KOPT-K1 (cell line): ENCODE data around the gene RAB5B.
"Not testable (repeated sequence)": the region's sequence is repeated elsewhere in the genome, so short reads cannot be mapped to it uniquely, and the experiment has no call there.

Experiments used
- H3K27ac ChIP-seq: fragments of 200-600 bp; sonication (generic); 2 replicates; pipeline ENCODE4 v1.5.1; 2016; ENCODE audit warnings: antibody characterized with exemption, mild to moderate bottlenecking, low read depth, low read length; ENCODE audit not compliant: poor library complexity, severe bottlenecking
- H3K36me3 ChIP-seq: fragments of 200-600 bp; sonication (generic); 2 replicates; pipeline ENCODE4 v1.5.1; 2017; ENCODE audit warnings: antibody characterized with exemption, mild to moderate bottlenecking, low read length, moderate library complexity; ENCODE audit not compliant: insufficient read depth
- H3K9me3 ChIP-seq: fragments of 200-600 bp; sonication (generic); 2 replicates; pipeline ENCODE4 v1.5.1; 2017; ENCODE audit warnings: antibody characterized with exemption, low read length, mild to moderate bottlenecking; ENCODE audit not compliant: insufficient read depth, poor library complexity, severe bottlenecking

RAB5B gene

DNA sequence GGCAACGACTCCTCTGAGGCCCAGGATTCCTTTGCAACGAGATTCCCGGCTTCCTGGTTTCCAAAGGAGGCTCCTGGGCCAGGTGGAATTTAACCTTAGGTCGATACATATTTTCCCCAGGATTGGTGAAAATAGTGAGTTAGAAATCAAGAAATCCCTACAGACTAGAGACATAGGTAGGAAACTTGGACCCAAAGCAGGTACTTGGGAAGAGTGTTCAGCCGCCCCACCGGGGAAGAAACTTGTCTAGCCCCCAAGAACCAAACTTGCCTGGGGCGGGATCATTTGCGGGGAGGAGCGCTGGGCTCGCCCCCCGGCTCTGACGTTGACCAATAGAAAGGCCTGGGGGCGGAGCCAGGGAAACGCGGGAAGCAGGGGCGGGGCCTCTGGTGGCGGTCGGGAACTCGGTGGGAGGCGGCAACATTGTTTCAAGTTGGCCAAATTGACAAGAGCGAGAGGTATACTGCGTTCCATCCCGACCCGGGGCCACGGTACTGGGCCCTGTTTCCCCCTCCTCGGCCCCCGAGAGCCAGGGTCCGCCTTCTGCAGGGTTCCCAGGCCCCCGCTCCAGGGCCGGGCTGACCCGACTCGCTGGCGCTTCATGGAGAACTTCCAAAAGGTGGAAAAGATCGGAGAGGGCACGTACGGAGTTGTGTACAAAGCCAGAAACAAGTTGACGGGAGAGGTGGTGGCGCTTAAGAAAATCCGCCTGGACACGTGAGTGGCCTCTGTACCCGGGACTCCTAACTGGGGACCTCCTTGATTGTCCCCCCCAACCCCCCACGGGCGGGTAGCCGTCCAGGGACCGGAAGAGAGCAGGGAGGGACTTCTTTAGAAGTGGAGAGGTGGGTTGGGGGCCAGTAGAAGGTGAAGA, 7.2 kb upstream of the RAB5B start, which contains the start of gene CDK2:
Gene CDK2, plus strand, starts transcription at position 423 of the 874 bp plus-strand sequence. Its CDS starts 179 bp downstream, at position 602.
- Histone ChIP-seq H3K9me3 (no peaks in the 10 kb centered on the region), H3K36me3 (peaks cover 40% of the 10 kb centered on the region), H3K27ac (peak within 1 kb of the TSS; percentile 85)

DNA sequence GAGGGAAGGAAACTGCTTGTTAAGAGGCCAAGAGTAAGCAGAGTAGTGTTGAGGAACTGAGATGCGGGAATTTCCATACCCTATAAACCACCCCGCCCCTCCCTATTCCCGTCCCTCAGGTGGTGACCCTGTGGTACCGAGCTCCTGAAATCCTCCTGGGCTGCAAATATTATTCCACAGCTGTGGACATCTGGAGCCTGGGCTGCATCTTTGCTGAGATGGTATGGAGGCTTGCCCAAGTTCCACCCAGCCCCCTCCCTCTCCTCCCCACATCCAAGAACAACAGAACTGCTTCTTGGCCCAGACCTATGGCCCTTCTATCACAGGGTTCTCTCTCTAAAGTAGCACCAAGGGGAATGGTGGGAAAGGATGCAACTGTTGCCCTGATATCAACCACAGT, 4.5 kb upstream of the RAB5B start:
- Histone ChIP-seq H3K36me3 (peaks cover 47% of the 10 kb centered on the region), H3K9me3 (no peaks in the 10 kb centered on the region), H3K27ac (no peak overlapping the region)

DNA sequence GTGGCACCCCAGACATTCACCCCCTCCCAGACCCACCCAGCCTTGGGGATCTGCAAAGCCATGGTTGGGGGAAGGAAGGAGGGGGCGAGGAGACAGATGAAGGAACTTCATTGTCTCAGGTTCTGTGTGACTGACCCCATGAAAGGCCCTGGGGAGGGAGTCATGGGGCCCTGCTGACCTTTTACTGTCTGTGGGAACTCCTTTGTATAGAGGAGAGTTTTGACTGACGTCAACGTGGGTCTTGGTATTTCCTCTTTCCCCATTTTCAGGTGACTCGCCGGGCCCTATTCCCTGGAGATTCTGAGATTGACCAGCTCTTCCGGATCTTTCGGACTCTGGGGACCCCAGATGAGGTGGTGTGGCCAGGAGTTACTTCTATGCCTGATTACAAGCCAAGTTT, 3.1 kb upstream of the RAB5B start:
- Histone ChIP-seq H3K36me3 (peaks cover 47% of the 10 kb centered on the region), H3K27ac (no peak overlapping the region)

DNA sequence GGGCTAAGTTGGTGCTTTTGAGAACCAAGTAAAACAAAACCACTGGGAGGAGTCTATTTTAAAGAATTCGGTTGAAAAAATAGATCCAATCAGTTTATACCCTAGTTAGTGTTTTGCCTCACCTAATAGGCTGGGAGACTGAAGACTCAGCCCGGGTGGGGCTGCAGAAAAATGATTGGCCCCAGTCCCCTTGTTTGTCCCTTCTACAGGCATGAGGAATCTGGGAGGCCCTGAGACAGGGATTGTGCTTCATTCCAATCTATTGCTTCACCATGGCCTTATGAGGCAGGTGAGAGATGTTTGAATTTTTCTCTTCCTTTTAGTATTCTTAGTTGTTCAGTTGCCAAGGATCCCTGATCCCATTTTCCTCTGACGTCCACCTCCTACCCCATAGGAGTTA, 1.8 kb upstream of the RAB5B start:
- Histone ChIP-seq H3K9me3 (no peaks in the 10 kb centered on the region), H3K27ac (peak overlapping the region; percentile 10), H3K36me3 (peaks cover 57% of the 10 kb centered on the region)

More for the DNA sequence above, 3.1 kb upstream of the RAB5B start:
- H3K9me3 ChIP-seq: no peaks in the 10 kb centered on the region

DNA sequence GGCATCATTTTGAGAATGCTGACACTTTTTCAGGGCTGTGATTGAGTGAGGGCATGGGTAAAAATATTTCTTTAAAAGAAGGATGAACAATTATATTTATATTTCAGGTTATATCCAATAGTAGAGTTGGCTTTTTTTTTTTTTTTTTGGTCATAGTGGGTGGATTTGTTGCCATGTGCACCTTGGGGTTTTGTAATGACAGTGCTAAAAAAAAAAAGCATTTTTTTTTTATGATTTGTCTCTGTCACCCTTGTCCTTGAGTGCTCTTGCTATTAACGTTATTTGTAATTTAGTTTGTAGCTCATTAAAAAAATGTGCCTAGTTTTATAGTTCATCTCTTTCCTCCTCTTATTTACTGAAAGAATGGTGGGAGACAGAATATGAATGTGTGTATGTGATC, 1.4 kb upstream of the RAB5B start:
- peaks cover 58% of the 10 kb centered on the region for H3K36me3 ChIP-seq
- H3K9me3 ChIP-seq: no peaks in the 10 kb centered on the region
- peak overlapping the region; percentile 69 for H3K27ac ChIP-seq

DNA sequence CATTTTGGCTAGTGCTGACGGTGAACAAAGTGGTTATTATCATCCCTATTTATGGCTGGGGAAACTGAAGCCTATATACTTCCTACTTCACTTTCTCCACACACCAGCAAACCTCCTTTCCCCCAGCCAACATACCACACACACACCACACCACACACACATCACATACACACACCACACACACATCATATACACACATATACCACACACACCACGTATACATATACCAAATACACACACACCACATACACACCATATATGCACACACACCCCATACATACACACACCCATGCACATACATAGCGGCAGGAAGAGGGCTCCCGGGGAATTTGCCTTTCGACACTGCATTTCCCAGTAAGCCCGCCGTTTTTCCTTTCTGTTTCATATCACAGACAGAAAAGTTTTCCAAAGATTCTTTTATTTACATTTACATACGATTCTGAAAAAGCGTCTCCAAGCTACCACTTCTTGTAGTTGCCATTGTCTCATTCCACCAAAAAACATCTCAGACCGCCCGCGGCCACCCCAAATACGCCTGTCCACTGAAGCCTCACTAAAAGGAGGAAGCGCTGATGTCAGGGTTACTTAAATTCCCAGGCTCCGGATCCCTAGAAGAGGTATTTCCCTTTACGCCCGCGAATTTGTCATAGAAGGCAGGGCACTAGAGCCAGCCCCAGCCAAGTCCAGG, 823 bp upstream of the RAB5B start:
- Histone ChIP-seq H3K36me3 (peaks cover 53% of the 10 kb centered on the region), H3K9me3 (no peaks in the 10 kb centered on the region), H3K27ac (peak overlapping the region; percentile 69)

DNA sequence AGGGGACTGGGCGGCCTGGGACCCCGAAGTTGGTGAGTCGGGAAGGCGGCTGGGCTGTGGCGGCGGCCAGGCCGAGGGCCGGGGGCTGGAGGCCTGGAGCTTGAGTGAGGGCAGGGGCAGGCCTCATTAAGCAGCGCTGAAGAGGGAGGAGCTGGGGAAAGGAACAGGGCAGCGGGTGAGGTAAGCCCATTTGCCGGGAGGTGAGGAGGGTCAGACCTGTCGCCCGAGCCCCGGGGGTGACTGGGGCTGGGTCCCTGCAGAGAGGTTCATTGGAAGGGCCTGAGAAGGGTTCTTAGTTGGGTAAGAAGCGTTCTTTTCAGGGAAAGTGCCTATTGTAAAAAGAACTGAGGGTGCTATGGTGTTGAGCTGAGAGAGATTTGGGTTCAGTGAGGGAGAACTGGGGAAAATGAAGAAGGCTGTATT, 441 bp downstream of the RAB5B start:
- H3K27ac ChIP-seq: peak overlapping the region; percentile 80
- peaks cover 48% of the 10 kb centered on the region for H3K36me3 ChIP-seq
- H3K9me3 ChIP-seq: no peaks in the 10 kb centered on the region

DNA sequence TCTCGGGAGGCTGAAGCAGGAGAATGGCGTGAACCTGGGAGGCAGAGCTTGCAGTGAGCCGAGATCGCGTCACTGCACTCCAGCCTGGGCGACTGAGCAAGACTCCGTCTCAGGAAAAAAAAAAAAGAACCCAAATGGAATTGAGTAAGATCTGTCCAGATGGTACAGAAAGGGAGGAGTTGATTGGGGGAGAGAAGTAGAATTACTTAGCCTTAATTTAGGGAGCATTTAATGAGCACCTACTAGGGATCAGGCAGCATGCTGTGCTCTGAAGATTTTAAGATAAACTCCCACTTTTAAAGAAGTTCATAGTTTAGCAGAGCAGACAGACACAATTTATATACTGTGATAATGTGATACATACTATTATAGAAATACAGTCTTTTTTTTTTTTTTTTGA, 4.5 kb downstream of the RAB5B start:
- peaks cover 43% of the 10 kb centered on the region for H3K36me3 ChIP-seq
- no peak overlapping the region for H3K27ac ChIP-seq
- no peaks in the 10 kb centered on the region for H3K9me3 ChIP-seq

DNA sequence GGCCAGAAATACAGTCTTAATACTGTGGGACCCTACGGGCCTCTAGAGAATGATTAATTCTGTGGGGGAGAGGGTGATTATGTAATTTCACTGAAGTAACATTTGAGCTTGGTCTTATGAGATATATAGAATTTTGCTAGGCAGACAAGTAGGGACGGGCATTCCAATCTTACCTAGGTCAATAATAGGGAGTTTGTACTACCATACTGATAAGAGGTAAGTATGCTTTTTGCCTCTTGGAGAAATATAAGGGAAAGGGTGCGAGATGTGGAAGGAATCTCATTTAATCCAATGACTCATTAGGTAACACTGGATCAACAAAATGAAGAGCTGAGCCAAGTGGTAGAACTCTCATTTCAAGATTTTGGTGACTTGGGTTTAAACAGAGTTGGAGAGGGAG, 5.2 kb downstream of the RAB5B start:
- Histone ChIP-seq H3K36me3 (peaks cover 49% of the 10 kb centered on the region), H3K27ac (no peak overlapping the region), H3K9me3 (no peaks in the 10 kb centered on the region)

DNA sequence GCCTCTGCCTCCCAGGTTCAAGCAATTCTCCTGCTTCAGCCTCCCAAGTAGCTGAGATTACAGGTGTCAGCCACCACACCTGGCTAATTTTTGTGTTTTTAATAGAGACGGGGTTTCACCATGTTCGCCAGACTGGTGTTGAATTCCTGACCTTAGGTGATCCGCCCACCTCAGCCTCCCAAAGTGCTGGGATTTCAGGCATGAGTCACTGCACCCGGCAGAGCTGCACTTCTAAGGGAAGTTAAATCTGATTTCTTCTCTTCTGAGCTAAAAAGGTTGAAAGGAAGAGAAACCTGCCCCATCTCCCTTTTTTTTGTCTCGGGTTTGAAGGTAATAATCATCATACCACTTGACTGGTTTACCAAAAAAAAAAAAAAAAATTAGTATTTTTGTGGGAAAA, 8.0 kb downstream of the RAB5B start:
- H3K27ac ChIP-seq: not testable (repeated sequence)
- H3K36me3 ChIP-seq: peaks cover 70% of the 10 kb centered on the region

DNA sequence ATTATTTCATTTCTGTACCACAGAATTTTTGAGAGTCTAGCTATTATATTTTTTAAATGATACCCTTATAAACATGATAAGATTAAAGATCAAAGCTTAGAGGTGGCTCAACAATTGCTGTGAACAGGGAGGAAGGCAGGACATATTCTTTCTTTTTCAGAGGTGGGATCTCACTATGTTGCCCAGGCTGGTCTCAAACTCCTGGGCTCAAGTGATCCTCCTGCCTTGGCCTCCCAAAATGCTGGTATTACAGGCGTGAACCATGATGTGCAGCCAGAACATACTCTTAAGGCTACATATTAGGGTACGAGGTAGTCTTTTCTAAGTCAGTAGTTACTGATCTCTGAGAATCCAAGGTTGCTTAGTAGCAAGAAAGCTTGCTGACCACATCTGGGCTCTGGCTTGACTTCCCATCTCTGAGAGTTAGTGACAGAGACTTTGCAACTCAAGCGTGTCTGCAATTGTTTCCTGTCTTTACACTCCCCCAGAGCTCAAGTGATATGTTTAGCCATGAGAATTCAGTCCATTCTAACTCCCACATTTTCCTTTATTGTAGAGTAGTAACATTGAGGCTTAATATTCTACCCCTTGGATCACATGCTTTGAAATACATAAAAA, 8.6 kb downstream of the RAB5B start:
- Histone ChIP-seq H3K27ac (no peak overlapping the region), H3K9me3 (no peaks in the 10 kb centered on the region), H3K36me3 (peaks cover 72% of the 10 kb centered on the region)

More for the DNA sequence above, 8.0 kb downstream of the RAB5B start:
- not testable (repeated sequence) for H3K9me3 ChIP-seq

DNA sequence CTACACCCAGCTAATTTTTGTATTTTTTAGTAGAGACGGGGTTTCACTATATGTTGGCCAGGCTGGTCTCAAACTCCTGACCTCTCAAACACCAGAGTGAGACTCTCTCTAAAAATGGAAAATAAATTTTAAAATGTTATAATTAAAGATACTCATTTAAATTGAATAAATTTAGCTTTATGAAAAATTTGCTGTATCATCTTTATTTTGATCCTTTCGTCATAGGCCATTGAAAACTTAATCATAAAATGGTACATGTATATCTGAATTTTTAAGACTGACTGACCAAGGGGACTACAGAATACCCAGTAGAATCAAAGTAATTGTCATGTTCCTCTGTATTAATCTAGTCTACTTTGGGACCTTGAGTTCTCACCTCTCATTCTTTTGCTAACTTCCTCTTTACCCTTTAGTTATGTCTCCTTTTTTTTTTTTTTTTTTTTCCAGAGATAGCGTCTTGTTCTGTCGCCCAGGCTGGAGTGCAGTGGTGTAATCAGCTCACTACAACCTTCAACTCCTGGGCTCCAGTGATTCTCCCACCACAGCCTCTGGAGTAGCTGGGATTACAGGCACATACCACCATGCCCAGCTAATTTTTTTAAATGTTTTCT, 9.5 kb downstream of the RAB5B start:
- no peak overlapping the region for H3K27ac ChIP-seq
- no peaks in the 10 kb centered on the region for H3K9me3 ChIP-seq
- peaks cover 81% of the 10 kb centered on the region for H3K36me3 ChIP-seq

DNA sequence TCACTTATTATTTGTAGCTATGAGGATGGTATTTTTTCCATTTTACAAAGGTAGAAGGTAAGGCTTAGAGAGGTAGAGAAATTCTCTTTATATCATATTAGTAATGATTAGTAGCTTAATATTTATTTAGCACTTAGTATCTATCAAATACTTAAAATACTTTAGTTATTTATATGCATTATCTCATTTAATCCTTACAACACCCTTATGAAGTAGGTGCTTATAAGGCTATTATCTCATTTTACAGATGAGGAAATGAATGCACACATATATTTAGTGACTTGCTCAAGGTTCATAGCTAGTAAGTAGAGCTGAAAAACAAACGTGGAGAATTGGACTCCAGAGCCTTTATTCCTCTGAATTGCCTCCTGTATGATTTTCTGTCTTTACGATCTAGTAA, 11.0 kb downstream of the RAB5B start:
- H3K9me3 ChIP-seq: no peaks in the 10 kb centered on the region
- peaks cover 85% of the 10 kb centered on the region for H3K36me3 ChIP-seq
- H3K27ac ChIP-seq: no peak overlapping the region

DNA sequence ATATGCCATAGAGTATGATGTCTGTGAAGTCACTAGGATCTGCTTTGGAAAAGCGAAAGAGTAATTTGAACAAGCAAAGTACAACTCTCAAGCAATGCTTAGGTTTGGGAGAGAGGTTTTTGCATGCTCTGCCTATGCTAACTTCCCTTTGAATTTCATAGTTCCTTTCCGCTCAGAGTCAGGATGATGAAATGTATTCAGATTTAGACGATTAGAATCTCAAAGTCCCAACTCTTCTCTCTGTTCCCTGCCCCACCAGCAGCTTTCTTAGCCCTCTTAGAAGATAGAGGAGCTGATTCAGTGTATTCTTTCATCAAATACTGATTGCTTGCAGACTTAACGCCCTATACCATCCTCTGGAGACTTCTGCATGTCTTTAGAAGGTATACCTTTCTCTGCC, 11.5 kb downstream of the RAB5B start:
- H3K36me3 ChIP-seq: peaks cover 85% of the 10 kb centered on the region
- H3K9me3 ChIP-seq: no peaks in the 10 kb centered on the region
- no peak overlapping the region for H3K27ac ChIP-seq

DNA sequence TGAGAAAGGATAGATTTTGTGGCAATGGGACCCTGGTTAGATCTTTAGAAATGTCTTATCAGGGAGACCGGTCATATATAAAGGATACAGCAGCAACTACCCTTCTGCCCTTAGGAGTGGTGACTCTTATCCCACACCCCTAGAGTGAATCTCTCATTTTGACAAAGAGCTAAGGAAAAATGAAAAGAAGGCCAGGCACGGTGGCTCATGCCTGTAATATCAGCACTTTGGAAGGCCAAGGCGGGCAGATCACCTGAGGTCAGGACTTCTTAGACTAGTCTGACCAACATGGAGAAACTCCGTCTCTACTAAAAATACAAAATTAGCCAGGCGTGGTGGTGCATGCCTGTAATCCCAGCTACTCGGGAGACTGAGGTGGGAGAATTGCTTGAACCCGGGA, 12.1 kb downstream of the RAB5B start:
- H3K9me3 ChIP-seq, H3K27ac ChIP-seq: not testable (repeated sequence)
- peaks cover 85% of the 10 kb centered on the region for H3K36me3 ChIP-seq
